Smooth muscle cell of the brain vasculature (primary cell): ENCODE results near the gene ARRB1.

Source experiments
- DNase-seq: peaks from one replicate; pipeline ENCODE4 v3.0.0-alpha.2; 2012; ENCODE audit warnings: low read depth, low spot score

Gene ARRB1

DNA sequence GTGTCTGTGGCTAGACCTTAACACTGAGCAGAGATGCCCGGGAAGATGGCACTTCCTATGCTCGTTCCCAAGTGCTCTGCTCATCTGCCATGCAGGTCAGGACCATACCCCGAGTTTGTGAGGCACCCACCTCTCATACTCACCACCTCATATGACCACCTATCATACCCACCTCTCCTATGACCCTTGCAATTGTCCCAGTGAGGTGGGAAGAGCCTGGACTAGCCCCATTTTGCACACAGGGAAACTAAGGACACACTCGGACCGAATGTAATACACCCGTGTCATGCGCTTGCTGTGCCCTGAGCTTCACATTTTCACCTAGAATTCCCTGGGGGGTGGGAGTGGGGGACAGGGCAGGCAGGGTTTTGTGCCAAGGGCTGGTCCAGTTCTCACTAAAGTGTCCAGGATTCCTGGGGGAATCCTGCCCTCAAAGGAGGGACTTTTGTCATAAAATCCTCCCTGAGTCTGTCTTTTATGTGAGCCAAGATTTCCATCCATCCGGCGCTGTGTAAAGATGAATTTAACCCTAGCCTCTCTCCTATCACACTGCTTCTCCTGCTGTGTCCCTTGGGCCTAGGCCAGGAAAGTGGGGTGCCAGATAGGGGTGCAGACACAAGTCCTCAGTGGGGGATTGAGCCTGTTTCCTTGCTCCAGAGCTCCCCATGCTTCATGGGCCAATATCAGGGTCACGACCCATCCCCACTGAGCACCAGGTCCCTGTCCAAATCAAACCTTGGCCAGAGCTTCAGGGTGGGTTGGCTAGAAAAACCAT is 90.9 kb downstream of the ARRB1 start:
- no peak for DNase-seq

DNA sequence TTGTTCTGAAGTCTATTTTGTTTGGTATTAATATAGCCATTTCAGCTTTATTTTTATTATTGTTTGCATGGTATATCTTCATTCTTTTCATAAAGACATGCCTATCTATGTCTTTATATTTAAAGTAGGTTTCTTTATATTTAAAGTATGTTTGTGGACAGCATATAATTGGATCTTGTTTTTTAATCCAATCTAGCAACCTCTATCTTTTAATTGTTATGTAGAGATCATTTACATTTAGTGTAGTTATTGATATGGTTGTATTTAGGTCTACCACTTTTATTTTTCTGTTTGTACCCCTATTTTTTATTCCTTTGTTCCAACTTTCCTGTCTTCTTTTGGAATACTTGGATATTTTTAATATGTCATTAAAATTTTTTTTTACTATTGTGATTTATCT is 97.1 kb downstream of the ARRB1 start:
- no peak for DNase-seq

DNA sequence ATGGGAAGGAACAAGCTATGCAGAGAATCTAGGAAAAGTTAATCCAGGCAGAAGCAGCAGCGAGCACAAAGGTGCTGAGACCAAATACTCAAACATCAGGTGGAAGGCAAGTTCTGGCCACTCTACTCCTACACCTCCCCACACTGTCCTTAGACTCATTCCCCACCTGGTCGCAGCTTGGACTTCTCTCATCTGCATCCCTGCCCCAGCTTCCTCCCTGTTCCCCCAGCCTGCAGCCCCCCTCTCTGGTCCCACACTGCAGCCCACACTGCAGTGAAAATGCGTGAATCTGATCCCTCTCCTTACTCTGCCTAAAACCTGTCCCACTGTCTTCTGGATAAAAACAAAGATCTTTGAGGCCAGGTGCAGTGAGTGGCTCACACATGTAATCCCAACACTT is 101.8 kb downstream of the ARRB1 start:
- no peak for DNase-seq

DNA sequence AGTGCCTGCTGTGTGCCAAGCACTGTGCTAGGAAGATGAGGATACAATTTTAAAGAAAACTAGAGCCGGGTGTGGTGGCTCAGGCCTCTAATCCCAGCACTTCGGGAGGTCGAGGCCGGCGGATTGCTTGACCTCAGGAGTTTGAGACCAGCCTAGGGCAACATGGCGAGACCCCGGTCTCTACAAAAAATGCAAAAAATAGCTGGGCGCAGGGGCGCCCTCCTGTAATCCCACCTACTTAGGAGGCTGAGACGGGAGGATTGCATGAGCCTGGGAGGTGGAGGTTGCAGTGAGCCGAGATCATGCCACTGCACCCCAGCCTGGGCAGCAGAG is 102.6 kb downstream of the ARRB1 start:
- no peak for DNase-seq

DNA sequence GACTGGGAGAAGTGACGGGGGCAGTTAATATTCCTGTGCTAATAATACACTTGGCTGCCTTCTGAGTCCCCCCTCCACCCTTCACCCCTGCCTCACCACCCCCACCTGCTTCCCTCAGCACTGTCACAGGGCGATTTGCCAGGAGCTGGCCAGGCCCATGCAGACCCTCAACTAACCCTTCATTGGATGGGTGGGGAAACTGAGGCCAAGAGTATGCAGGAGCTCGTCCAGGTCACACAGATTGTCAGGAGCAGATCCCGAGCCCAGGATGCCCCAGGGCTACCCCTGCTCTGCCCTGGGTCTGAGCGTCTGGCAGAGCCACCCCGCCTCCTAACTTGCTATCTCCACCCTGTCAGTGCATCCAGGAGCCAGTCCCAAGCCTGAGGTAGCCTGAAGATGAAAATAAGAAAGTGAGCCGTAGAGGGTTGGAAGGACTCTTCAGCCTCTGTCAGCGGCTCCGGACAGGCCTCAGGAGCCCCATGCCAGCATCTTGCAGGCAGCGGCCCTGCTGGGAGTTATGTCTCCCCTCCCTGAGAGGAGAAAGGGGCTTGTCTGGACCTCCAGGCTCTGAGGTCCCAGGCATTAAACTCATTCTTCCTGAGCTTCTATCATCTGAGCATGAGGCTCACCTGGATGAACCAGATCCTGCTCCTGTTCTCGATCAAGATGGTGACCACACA is 104.7 kb downstream of the ARRB1 start:
- DNase-seq: no peak

DNA sequence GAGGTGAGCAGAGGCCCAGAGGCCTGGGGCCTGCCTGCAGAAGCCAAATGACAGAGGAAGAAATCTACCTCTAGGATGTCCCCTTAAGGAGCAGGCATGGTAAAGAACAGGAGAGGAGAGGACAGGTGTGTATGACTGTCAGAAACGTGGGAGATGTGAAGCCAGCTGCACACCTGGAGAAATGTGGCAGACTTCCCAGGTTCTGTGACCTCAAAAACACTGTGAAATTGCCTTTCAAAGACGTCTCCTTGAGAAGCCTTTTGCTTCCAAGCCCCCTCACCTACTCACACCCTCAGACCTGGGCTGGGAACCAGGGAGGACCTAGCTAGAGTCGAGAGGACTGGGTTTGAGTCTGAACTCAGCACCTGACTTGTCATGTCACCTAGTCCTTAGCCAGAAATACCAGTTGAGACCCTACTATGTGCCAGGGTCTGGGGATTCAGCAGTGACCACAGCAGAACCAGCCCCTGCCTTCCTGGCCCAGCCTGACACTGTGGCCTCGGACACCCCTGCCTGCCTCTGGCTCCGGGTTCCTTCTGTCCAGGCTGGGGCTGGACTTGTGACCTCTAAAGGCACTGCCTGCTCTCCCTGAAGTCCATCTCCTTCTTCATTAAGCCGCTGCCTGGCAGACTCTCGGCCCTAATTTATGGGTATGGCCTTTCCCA is 105.3 kb downstream of the ARRB1 start:
- DNase-seq: no peak

DNA sequence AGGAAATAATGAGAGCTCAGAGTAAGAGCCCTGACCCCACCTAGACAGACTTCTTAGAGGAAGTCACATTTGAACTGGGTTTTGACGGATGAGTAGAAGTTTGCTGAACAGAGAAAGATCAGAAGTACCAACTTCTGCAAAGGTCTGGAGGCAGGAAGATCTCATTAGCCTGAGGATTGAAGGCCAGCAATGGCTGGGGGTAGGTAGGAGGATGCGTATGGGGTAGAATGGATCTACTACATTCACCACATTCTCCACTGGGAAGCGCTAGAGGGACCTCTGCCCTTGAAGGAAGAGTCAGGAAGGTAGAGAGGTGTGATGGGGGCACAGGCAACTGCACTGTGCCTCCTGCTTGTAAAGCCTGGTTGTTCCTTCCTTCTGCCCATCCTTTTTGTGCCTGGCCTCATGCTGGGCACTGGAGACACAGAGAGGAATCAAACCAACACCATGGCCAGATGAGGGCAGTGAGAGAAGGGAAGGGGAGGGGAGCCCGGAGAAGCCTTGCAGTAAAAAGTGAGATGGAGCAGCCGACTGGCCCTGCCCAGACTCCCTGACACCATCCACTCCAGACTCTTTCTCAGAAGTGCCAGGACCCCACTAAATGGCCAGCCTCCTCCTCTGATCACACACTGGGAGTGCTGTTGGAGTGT is 106.0 kb downstream of the ARRB1 start:
- no peak for DNase-seq

DNA sequence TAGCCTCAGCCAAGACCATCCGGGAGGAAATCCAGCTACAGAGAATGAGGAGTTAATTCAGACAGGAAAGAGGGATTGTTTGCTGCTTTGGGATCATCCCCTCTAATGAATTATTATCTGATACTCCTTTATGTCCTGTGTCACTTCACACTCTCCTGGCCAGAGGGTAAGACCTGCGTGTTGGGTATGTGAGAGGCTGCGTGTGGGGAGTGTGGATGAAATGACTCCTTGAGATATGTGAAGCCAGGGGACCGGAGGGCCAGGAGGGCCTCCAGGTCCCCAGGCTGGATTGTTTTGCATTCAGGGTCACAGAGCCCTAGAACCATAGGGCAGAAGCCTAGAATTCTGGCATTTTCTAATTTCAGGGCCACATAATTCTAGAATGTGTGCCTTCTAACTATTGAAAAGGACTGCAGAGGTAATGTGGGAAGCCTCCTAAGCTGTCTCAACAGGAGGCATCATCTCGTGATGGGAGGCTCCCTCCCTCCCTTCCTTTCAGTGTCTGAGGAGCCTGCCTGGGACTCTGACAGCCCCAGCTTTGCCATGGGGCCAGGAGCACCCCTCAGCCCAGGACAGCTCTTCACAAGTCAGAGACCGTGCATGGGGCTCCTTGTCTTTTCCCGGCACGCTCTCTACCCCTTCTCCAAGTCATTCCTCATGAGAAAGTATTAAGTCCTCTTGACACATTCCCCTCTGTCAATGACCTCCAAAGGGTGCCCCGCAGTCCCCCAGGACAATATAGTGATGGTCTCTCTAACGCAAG is 107.2 kb downstream of the ARRB1 start:
- no peak for DNase-seq

DNA sequence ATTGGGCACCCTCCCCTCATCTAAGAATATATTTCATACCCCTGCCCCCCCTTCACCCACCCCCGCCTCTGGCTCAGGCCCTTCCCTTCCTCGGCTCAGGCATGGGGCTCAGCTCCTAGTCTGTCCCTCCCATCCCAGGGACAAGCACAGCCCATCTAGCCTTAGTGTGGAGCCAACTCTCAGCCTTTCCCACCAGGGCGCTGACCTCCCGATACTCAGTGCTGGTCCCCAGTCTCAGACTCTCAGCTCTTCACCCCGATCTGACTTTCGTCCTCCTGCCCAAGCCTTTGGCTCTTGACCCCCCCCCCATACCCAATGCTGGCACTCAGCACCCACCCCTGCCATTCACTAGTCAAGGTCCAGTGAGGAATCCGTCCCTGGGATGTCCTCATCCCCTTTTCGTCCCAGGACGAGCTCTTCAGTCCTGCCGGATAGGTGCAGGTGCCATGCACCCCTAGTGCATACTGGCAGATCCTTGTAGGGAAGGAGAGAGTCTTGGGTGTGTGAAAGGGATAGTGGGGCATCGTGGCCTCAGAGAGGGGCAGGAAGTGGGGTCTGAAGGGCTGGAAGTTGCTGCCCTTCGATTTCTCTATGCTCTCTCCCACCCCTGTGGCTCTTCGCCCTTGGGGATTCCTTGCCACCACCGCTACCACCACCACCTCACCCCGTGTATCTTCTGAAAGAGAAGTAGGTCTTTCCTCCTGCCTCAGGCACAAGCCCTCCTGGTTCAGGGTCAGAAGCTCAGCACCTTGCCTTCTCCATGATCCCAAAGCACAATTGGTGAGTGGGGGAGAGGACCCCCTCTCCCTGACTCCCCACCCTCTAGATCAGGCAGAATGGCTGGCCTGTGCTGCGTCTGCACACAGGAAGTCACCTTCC is 108.5 kb downstream of the ARRB1 start:
- no peak for DNase-seq

DNA sequence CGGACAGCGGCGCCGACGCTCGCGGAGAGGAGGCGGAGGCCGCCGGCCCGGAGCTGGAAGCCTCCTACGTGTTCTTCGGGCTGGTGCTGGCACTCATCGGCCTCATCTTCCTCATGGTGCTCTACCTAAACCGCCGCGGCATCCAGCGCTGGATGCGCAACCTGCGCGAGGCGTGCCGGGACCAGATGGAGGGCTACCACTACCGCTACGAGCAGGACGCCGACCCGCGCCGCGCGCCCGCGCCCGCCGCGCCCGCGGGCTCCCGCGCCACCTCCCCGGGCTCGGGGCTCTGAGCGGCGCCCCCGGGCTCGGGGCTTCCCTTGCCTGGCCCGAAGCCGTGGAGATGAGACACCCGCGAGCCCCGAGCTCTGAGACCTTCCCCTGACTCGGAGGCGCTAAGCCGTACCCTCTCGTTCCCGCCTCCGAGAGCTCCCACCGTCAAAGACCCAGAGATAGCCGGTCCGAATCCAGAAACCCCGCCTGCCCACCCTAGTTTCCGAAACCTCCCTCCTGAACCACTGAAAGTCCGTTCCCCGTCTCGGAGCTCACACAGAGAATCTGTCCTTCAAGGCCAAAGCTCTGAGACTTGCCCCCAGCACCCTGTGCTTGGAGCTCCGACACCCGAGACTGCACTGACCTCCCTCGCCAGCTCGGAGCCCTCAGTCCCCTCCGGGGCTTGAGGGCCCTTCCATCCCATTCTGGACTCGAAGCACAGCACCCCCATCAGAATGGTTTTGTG is 109.4 kb downstream of the ARRB1 start:
- no peak for DNase-seq

DNA sequence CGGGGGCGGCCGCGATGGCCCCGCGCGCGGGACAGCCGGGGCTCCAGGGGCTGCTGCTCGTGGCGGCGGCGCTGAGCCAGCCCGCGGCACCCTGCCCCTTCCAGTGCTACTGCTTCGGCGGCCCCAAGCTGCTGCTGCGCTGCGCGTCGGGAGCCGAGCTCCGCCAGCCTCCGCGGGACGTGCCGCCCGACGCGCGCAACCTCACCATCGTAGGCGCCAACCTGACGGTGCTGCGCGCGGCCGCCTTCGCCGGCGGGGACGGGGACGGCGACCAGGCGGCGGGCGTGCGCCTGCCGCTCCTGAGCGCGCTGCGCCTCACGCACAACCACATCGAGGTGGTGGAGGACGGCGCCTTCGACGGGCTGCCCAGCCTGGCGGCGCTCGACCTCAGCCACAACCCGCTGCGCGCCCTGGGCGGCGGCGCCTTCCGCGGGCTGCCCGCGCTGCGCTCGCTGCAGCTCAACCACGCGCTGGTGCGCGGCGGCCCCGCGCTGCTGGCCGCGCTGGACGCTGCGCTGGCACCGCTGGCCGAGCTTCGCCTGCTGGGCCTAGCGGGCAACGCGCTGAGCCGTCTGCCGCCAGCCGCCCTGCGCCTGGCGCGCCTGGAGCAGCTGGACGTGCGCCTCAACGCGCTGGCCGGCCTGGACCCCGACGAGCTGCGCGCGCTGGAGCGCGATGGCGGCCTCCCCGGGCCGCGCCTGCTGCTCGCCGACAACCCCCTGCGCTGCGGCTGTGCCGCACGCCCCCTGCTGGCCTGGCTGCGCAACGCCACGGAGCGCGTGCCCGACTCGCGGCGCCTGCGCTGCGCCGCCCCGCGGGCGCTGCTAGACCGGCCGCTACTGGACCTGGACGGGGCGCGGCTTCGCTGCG is 110.2 kb downstream of the ARRB1 start:
- peak; percentile 39 for DNase-seq

DNA sequence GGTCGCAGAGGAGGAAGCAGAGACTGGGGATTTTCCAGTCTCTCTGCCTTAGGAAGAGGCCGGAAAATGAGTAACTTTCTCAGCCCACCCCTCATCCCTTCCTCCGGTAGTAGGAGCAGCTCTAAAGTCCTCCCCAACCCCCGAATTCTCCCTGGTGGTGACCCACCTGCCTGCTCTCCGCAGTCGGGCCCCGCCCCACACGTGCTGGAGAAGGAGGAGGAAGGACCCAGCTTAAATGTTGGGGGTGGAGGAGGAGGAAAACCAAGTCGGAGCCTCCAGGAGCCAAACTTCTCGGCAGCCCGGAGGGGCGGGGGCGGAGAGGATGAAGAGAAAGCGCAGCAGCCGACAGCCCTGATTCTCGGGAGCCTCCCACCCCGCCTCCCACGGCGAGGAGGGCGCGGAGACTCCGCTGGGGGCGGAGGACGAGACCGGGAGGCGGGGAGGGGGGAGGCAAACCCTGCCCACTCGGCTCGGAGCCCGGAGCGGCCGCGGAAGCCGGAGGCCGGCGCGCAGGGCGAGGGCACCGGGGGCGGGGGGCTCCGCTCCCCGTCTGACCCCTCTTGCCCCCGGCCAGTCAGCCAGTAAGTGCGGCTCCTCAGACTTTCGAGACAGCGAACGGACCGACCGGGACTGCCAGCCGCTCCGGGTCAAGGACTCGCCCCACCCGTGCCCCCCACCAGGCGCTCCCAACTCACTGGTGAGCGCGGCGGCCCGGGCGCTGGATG is 111.0 kb downstream of the ARRB1 start, which contains the start of gene TPBGL:
Gene TPBGL, plus strand, starts transcription at position 464 of the 725 bp plus-strand sequence. CDS start 276 bp downstream, outside the sequence.
- no peak for DNase-seq

DNA sequence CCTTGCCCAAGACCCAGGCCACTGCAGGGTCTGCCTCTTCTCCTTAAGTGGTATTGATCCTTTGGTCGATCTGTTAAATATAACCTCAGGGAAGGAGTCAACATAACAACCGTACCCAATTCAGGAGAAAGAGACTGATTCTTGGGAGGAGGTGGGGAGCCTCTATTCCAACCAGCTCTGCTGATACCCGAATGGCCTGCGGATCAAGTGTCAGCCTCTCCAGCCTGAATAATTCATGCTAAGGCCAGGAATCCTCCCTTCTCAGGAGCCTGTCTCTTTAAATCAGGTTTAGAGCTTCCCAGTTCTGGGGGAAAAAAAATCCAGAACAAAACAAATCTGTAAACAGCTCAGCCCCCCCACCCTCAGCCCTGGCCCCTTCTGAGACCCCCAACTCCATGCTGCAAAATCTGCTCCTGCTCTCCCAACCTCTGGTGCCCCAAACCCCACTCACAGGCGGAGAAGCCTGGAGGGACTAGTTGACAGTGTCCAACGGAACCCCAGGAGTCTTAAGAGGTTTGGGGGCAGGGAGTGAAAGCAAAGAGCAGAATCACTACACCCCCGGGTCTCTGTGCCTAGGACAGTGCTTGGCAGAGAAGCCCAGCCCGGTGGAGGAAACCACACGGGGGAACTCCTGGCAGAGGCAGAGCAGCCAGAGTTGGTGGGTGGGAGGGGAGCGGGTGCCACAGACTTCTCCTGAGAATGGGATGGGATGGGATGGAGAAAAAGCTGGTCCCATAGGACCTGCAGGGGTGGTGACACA is 111.8 kb downstream of the ARRB1 start:
- DNase-seq: no peak

DNA sequence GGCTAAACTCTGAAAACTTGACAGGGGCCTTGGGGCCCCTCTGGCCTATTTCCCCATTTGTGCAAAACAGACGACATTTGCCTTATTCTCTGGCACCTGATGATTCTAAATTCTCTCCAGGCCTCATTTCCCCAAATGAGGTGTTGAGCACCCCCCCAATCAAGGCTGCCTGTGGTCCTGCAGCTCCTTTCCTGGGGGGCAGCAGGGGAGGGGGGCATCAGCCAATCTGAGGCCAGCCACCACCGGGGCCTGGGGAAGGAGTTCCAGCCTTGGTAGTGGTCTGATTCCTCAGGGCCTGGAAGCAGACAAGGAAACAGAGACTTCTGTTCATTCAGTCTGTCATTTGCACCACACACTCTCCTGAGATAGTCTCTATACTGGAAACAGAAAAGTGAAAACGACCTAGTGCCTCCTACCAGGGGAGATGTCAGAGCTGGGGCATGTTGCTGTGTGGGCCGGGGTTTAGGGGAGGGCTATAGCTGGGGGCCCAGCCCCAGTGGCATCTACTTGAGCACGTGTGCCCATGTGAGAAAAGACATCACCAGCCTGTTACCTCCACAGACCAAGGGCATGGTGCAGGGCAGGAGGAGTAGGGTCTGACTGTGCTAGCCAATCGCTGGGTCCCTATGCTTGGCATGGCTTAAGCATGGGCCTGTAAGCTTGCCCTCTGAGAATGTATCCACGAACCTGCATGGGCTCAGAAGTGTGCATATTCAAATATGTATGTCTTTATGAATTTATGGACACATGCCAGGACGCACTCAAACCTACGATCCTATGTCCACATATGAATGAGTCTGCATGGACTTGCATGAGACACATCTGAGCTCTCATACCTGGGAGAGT is 112.6 kb downstream of the ARRB1 start:
- no peak for DNase-seq

DNA sequence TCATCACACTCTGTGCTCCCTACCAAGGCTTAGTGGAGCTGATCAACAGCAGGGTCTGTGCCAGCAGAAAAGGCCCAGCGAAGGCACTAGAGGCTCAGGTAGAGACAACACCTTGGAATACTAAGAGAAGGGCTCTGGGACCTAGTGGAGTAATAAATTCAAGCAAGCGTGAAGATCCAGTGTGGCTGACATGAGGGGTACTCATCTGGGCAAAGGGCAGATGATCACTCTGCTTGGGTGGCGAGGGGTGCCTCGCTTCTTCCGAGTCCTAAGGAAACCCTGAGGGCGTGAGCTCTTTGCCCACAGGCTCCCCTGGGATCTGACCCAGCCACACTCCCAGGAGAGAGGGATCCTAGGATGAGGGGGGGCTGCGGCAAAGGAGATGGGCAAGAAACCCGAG is 114.4 kb downstream of the ARRB1 start:
- DNase-seq: no peak

DNA sequence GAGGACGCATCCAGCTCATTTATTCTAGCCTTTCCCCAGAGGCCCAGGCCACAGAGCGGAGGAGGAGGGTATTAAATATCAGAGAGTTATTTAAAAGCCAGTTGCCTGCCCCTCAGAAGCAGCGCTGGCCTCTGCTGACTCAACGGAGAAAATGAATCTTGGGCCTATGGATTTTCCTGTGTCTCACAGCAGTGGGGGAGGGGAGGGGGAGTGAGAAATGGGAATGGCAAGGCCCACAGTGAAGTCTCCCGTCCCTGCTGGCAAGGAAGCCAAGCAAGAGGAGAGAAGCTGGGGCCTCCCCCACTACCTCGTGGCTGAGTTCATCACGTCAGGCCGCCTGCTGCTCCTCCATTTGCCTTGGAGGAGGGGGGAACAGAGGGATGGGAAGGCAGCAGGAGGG is 115.4 kb downstream of the ARRB1 start:
- DNase-seq: no peak
